ENCODE results near the gene KRT2. TPM values are rescaled to one million over a fixed set of nuclear protein-coding genes. Genes with fewer than 3 reads are reported as not detected.
A peak's percentile ranks its signal among the peaks of the same experiment; 100 is the strongest.

The KRT2 gene
- total and polyA plus RNA-seq, 8 donors = not detected

DNA sequence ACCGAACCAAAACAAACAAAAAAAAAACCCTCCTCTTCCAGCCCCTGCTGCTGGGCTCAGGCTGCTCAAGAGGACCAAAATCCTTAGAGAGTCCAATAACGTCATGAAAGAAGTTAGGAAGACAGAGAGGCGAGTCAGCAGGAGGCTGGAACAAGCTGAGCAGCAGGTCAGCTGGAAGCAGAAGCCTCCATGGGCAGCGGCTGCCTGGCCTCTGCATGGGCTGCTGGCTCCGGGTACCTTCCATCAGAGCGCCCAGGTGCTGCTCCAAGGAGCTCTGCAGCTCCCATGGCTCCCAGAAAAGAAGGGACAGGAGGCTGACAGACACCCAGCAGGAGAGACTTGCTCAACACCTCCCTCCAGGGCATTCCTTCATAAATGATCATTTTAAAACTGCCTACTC, 3.2 kb upstream of the KRT2 start:
- peaks cover 0 to 5% (median 0%) of the 10 kb centered on the region in 4 donors for H3K9me3 ChIP-seq
- no peaks in the 10 kb centered on the region for H3K36me3 ChIP-seq
- H3K4me1 ChIP-seq = peaks cover 0 to 4% (median 0%) of the 10 kb centered on the region in 4 donors
- intact Hi-C loops (cut with DNase I; ENCODE audit: low total_unique reads) = no loop called here
- no peak for DNase-seq
- H3K4me3 ChIP-seq = no peak overlapping the region
- TF ChIP-seq EP300 (IDR thresholded peaks at IDR 0.05) = no peak
- TF ChIP-seq, protein P1, sequence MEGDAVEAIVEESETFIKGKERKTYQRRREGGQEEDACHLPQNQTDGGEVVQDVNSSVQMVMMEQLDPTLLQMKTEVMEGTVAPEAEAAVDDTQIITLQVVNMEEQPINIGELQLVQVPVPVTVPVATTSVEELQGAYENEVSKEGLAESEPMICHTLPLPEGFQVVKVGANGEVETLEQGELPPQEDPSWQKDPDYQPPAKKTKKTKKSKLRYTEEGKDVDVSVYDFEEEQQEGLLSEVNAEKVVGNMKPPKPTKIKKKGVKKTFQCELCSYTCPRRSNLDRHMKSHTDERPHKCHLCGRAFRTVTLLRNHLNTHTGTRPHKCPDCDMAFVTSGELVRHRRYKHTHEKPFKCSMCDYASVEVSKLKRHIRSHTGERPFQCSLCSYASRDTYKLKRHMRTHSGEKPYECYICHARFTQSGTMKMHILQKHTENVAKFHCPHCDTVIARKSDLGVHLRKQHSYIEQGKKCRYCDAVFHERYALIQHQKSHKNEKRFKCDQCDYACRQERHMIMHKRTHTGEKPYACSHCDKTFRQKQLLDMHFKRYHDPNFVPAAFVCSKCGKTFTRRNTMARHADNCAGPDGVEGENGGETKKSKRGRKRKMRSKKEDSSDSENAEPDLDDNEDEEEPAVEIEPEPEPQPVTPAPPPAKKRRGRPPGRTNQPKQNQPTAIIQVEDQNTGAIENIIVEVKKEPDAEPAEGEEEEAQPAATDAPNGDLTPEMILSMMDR (IDR thresholded peaks at IDR 0.05) = no peak
- no peak for TF ChIP-seq POLR2AphosphoS5 (IDR thresholded peaks at IDR 0.05)
- no peak for TF ChIP-seq POLR2A (IDR thresholded peaks at IDR 0.05)
- H3K27me3 ChIP-seq = peaks cover 0 to 33% (median 9%) of the 10 kb centered on the region in 3 donors
- WGBS, 5 donors = 47 to 60% (median 49%) methylated on average over 6 of the region's 6 CpGs
- H3K27ac ChIP-seq = no peak overlapping the region

DNA sequence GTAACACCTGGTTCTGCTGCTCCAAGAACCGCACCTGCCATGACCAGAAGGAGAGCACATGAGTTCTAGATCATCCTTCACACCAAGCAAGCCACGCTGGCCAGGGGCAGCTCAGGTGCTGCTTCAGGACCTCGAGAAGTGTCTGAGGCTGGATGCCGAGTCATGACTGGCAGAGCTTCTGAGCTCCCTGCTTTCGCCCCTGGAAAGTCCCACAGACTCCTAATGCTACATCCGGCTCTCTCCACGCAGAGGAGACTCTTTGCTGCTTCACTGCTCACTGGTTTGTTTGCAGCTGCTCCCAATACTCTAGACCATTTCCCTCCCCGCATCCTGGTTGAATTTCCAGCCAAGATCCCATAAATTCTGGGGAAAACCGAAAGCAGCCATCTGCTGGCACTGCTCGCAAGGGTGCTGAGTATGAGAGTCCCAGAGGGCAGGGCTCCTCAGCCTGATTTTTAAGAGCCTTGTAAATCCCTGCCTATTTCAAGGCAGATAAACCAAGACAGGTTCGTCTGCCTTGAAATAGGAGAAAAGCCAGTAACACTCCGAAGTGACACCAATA, 1.4 kb downstream of the KRT2 start:
- H3K4me1 ChIP-seq = peaks cover 0 to 6% (median 2%) of the 10 kb centered on the region in 4 donors
- peaks cover 0 to 13% (median 3%) of the 10 kb centered on the region in 3 donors for H3K27me3 ChIP-seq
- H3K36me3 ChIP-seq = no peaks in the 10 kb centered on the region
- no peak overlapping the region for H3K27ac ChIP-seq
- H3K4me3 ChIP-seq = no peak overlapping the region
- 52 to 74% (median 72%) methylated on average over 10 to 12 of the region's 12 CpGs for WGBS, 5 donors
- intact Hi-C loops (cut with DNase I; ENCODE audit: low total_unique reads) = no loop called here
- DNase-seq = peak in 1 of 2 donors; percentile 38
- TF ChIP-seq EP300 (IDR thresholded peaks at IDR 0.05) = no peak
- TF ChIP-seq POLR2A (IDR thresholded peaks at IDR 0.05) = no peak
- no peak for TF ChIP-seq POLR2AphosphoS5 (IDR thresholded peaks at IDR 0.05)
- TF ChIP-seq, protein P1 (IDR thresholded peaks at IDR 0.05) = no peak
- H3K9me3 ChIP-seq = peaks cover 0 to 5% (median 0%) of the 10 kb centered on the region in 4 donors

DNA sequence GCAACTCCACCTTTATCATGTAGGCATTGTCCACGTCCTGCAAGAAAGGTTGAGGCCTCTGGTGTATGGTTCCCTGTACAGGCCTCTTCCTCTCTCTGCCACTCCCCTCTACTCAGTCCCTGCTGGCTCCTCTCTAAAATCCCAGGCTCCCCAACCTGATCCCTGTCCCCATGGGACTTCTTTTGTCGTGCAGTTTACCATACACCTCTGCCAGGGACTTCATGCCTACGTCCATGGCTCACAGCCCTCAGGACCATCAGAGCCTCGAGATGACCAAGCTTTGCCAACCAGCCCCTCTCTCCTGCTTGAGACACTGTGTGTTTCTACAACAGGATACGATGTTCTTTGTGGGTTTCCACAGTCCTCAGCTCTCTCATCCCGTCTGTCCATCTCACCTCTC, 2.9 kb downstream of the KRT2 start:
- 62 to 79% (median 72%) methylated on average over 6 of the region's 6 CpGs for WGBS, 5 donors
- no peak for TF ChIP-seq EP300 (IDR thresholded peaks at IDR 0.05)
- TF ChIP-seq, protein P1 (IDR thresholded peaks at IDR 0.05) = no peak
- TF ChIP-seq POLR2AphosphoS5 (IDR thresholded peaks at IDR 0.05) = no peak
- no peak for TF ChIP-seq POLR2A (IDR thresholded peaks at IDR 0.05)
- intact Hi-C loops (cut with DNase I; ENCODE audit: low total_unique reads) = no loop called here
- Histone ChIP-seq H3K4me1 (peaks cover 0 to 7% (median 3%) of the 10 kb centered on the region in 4 donors), H3K27me3 (peaks cover 0 to 8% (median 0%) of the 10 kb centered on the region in 3 donors), H3K36me3 (no peaks in the 10 kb centered on the region), H3K27ac (no peak overlapping the region), H3K4me3 (no peak overlapping the region), H3K9me3 (peaks cover 0 to 5% (median 0%) of the 10 kb centered on the region in 4 donors)
- no peak for DNase-seq

DNA sequence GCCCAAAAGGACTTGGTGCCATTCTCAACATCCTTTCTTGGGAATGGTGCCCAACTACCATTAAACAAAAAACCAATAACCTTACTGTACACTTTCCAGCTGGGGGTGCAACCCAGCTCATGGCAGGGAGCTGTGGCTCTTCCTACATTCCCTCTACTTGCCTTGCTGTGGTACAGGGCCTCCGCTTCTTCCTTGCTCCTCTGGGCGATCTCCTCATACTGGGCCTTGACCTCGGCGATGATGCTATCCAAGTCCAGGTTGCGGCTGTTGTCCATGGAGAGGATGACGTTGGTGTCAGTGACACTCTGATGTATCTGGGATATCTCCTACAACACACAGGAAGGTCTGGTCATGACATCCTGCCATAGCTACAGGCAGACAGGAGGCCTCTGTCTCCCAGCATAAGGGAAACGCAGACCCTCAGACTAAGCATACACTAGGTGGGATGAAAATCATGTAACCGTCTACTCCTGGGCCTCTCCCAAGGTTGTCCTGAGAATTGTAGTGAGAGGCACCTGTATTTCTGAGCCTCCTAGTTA, 3.9 kb downstream of the KRT2 start:
- WGBS, 5 donors = 94 to 97% (median 96%) methylated on average over 8 of the region's 8 CpGs
- Histone ChIP-seq H3K4me1 (peaks cover 0 to 7% (median 3%) of the 10 kb centered on the region in 4 donors), H3K27me3 (peaks cover 0 to 12% (median 0%) of the 10 kb centered on the region in 3 donors), H3K27ac (no peak overlapping the region), H3K36me3 (no peaks in the 10 kb centered on the region), H3K4me3 (no peak overlapping the region), H3K9me3 (peaks cover 0 to 5% (median 0%) of the 10 kb centered on the region in 4 donors)
- intact Hi-C loops (cut with DNase I; ENCODE audit: low total_unique reads) = no loop called here
- TF ChIP-seq POLR2A (IDR thresholded peaks at IDR 0.05) (no peak), POLR2AphosphoS5 (IDR thresholded peaks at IDR 0.05) (no peak), EP300 (IDR thresholded peaks at IDR 0.05) (no peak)
- TF ChIP-seq, protein P1 (IDR thresholded peaks at IDR 0.05) = no peak
- DNase-seq = no peak
